GM21619 (cell line): ENCODE data around the gene MYO1B.

Experiments used
- ATAC-seq: cut with Tn5 transposase; IDR thresholded peaks from one replicate; pipeline ENCODE4 v1.9.1; 2021; ENCODE audit not compliant: unreplicated experiment

Gene MYO1B

DNA sequence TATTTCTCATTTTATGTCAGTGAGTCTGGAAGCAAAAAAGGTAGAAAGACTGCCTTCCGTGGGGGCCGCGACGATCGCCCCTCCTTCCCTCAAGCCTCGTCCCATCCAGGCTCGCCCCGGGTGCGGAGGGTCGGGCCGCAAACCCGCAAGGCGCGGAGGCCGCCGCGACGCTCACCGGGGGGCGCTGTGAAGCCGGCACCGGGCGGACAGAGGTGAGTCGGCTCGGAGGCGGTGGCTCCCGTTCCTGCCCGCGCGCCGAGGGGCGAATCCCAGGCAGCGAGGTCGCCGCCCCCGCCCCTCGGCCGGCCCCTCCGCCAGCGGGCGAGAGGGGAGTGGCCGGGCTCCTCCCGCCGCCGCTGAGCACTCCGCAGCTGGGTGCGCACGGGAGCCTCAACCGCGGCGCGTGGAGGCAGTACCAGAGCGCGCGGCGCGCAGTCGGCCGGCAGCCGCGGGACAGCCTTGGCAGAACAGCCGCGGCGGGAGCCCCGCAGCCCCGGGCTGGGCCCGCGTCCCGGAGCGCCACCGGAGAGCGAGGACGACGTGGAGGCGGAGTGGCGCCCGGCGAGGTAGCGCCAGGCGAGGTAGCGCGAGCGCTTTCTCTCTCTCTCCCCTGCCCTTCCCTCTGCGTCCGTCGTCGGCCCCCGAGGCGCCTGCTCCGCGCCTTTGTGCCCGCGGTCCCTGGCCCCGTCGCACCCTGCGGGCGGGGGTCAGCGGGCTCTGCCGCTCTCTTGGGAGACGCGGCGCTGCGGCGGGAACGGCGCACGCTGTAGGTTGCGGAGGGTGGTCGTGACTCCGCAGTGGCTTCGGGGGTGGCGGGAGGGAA is at the start of gene MYO1B:
MYO1B (plus strand) TSS at position 359 of the 823 bp plus-strand sequence. CDS start 31,492 bp downstream, outside the sequence.
- ATAC-seq, result no peak

DNA sequence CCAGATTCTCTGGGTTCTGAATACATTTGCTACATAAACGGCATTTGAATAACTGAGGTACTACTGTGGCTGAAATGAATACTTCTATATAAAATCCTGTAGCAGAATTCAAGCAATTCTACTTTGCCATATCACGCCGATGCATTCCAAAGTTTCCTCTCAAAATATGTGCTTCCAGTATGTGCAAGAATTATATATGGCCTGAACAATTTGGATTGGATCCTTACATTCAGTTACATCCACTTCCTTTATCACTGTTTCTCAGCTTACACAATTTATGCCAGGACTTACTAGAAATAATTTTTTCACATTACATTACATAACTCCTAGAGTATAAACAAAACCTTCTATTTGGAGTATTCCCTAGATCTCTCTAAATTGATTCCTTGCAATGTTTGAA is 48.1 kb upstream of the MYO1B start:
- ATAC-seq, result no peak

DNA sequence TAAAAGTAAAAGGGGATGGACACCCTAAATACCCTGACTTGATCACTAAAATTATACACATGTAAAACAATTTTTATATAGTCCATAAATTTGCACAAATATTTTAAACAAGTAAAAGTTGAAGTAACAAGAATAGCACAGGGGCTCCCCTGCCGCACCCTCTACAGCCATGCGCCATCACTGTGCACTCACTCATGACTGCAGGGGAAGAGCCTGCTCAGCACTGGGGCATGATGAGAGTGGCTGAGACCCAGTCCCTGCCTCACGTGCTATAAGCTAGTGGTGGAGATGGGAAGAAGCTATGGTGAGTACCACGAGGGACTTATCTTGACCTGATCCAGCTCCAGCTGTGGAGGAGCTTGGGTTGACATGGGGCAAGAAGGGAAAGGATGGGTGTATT is 46.9 kb upstream of the MYO1B start:
- ATAC-seq, result no peak

DNA sequence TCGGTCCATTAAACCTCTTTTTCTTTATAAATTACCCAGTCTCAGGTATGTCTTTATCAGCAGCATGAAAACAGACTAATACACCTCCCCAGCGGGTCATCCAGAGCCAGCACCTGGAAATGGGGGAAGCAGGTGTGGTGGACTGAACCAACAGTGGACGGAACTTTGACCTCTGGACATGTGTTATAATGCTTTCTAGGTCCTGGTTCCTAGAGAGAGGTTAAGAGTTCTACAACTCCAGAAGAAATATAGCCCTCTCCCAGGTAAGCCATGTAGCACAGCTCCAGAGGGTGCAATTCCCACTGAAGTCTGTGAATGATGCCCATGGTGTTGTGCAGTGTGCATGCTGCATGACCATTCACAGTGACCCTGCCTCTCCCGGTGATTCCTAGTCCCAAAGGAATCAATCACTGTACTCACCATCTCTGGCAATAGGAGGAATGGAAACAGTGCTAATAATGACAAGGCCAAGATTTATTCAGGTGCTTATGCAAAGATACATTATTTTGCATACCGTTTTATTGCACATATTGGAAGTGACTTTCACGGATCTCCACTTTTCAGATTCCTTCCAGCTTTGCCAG is 45.2 kb upstream of the MYO1B start:
- no peak for ATAC-seq

DNA sequence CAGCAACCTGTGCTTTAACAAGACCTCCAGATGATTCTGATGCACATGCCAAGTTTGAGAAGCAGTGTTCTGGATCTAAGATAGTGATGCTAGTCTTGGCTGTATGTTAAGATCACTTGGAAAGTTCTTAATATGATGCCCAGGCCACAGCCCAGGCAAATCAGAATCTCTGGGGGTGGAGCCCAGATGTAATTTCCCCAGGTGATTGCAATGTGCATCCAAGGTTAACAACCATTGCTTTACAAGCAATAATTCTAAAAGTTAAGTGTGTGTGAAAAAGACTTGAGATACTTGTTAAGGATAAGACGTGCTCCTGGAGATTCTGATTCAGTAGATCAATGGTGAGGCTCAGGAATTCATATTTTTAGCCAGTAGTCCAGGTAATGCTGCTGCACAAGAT is 44.3 kb upstream of the MYO1B start:
- ATAC-seq, result no peak

DNA sequence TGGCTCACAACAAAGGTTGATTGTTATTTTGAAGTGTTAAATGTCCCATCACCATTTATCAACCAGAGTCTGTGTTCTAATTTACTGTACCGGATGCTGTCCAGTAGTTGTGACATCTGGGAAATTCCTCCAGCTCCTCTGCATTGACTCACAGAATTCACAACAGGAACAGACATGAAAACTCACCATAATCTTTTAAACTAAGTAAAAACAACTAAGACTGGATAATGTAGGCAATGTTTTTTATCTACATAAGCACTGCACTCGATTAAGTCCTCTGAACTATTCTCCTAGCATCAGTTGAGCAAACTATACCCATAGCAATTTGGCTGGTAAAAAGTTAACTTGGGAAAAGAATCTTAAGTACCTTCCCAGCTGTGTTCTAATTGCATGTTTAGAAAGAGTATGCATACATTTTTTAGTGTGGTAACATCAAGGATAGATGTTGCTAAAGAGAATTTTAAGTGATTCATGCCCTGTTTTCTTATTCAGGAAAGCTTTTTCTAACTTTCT is 42.9 kb upstream of the MYO1B start:
- ATAC-seq, result no peak

DNA sequence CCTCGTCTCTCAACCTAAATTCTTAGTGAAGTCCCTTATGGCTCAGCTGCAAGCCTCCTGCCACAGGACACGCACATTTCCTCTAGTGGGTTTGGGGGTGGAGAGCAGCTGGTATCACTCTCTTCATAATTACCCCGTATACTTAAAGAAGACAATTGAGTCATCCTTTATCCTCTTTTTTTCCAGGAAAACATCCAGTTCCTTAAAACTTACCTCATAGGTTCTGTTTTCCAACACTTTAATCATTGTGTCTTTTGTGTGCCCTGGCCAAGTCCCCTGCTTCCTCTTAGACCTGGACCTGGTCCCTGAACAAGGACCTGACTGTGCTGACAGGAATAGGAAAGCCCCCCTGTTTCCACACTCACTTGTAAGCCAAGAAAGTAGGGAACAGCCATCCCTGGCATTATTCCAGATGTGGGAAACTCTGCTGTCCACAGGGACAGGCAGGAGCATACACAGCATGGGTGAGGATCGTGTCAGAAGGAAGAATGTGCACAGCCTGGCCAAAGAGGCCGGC is 42.3 kb upstream of the MYO1B start:
- ATAC-seq, result no peak

DNA sequence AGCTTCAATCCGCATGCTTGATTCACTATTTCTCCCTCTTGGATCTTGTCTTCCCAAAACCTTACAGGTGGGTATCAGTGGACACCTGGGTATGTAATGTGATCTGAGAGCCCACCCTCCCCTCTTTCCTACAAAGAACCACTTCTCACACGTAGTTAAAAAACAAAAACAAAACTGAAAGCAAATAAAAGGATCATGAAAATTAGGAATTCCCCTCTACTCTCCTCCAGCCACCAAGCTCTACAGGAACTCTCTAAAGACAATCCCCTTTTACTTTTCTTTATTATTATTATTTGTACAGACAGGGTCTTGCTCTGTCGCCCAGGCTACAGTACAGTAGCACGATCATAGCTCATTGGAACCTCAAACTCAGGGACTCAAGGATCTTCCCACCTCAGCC is 40.8 kb upstream of the MYO1B start:
- ATAC-seq, result no peak

DNA sequence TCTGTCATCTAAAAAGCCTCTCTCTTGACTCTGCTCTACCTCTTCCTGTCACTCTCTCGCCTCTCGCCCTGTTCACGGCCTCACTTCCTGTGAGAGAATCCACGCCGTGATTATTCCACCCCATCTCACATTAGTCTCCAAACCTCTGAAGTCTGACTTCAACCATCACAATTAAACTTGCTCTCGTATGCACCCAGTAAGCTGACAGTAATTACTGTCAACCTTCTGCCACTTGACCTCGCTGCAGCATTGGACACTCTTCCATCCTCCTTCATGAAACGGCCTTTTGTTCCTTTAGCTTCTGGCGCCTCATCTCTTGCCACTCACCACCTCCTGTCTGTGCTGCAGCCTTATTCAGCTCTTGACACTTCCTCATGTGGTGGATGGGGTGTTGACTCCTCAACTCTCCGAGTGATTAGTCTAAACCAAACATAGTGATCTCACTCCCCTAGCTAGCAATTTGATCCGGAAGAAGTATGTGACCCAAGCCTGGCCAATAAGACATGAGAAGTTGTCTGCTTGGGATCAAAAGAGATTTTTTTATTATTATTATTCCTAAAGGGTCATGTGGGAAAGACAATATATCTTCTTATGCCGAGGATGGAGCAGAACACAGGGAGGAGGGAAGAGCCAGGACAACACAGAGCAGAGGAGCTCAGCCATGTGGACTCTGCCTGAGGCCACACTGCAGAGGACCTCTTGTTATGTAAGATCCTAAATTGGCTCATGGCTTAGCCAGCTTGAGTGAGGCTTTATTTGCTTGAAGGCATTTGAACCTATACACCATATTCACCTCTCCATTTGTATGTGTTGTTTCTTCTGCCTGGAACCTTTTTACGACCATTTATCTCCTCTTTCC is 38.4 kb upstream of the MYO1B start:
- ATAC-seq, result no peak

DNA sequence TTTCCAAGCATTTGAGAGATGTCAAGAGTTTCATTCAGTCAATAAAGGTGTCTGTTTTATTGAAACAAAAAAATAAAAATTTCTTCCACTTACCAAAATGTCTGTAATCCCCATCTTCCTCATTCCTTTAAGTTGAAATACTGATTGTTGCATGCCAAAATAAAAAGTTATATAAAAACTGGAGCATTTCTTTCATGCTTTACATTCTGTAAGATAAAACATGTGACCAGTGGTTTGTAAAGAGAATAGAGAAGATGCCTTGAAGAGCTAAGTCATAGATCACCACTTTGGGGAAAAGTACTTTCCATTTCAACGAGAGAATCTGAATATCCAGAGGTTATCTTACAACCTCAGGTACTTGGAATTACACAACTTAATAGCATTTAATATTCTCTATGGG is 35.9 kb upstream of the MYO1B start:
- no peak for ATAC-seq

DNA sequence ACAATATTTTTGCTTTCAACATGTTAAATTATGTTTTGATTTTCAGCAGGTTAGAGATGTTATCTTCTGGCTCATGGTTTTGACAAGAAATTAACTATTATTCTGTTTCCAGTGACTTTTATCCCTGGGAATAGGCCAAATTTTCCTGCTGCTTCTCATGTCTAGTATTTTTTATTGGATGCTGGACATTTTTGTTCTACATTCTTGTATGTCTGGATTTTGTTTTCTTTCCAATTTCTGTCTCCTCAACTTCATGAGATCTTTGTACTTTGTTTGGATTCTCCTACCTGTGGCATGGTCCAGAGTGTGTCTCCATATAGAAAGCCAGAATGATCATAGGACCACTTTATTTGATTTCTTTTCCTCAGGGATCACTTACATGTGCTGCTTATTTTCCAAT is 33.1 kb upstream of the MYO1B start:
- ATAC-seq, result no peak

DNA sequence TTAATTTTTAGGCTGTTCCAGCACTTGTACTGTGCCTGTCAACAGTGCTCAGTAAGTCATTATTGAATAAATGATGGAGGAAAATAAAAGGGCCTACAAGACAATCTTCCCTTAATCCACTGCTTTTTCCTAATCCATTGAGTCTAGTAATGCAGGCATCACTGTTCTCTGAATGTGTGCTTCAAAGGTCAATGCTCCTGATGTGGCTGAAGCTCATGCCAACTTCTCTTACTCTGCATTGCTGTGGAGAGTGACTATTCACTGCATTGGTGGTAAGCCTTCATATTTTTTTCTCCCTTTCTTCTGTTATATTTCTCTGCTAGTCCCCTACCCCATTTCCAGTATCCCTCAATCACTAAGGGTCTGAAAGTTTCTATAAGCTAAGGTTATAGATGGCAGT is 31.9 kb upstream of the MYO1B start:
- ATAC-seq, result no peak

DNA sequence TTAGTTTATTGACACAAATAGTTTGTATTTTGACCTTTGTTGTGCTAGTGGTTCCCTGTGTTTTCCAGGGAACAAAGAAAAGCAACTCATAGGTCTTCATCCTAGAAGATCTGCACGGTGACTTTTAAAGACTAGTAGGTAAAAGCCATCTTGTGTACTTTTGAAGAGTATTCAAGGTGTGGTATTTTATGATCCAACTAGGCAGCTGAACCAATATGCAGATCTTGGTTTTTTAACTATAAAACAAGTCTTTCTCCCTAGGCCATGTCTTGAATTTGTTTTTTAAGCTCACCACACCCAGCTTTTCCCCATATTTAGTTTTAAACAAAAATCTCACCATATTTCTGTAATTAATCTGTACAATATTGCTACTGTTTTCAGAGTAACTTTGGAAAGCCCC is 30.0 kb upstream of the MYO1B start:
- ATAC-seq, result no peak

DNA sequence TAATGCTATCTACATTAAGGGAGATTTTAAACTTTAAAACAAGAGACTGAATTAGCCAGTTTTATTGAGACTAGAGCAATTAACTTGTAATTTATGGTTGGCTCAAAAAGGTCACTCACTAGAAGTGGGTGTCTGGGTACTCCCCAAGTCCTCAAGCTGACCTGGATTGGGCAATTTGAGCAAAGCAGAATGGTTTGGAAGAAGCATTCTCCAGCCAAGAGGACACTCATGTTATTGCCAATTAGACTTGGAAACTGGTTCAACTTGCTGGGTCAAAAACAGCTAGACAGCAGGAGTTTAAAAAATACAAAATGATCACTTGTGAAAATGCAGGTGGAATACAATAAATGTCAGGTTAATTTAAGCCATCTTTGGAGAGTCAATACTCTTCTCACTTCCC is 29.5 kb upstream of the MYO1B start:
- no peak for ATAC-seq

DNA sequence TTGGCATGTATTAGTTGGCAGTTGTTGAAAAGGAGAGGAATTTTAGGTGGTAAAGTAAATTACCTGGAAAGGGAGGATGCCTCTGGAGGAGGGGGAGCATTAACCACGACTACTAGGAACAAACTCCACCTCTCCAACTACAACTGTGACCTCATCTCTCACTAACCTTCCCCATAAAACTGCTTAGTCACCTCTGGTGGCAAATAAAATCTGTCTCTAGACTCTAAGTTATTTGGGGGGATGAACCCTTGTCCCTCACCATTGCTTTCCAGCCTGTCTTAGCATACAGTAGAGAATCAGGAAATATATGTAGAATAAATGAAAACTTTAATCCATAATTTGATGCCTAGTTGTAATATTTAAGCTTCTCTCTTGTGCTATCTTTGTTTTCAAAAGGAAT is 27.6 kb upstream of the MYO1B start:
- no peak for ATAC-seq

DNA sequence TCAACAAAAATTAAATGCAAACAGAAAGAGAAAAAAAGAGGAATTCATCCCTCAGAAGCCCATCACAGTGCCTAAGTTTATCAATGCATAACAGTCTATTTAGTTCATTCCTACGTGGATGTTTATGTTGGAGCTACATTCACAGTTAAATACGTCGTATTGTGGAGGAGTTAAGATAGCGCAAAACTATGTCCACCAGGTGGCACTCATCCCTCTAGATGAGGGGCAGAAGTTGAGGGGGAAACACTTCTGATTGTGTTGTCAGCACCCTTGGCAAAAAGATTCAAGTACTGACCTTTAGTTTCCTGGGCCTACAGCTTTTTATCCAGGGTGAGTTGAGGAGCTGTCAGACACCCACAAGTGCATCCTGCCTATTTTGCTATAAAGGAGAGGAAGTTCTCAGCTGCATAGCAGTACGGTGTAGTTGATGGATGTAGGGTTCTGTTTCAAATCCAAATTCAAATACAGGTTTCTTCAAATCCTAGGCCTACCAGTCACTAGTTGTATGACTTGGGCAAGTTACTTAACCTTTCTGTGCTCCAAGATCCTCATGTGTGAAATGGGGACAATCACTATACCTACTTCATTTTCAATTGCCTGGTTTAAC is 26.8 kb upstream of the MYO1B start:
- peak; percentile 52 for ATAC-seq

DNA sequence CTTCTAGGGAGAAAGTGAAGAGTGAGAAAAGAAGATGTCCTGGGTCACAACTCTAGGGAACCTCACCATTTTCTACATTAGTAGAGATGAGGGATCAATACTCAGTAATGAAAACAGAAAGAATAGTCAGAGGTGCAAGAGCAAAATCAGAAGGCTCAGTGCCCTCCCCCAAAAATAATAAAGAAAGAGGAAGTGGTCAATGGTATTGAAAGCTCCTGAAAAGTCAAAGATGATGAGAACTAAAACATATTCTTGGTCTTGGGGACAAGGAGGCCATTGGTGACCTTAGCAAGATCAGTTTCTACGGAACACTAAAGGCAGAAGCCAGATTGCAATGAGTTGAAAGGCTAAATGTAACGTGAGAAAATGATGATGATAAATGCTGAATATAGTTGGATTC is 24.5 kb upstream of the MYO1B start:
- ATAC-seq, result no peak

DNA sequence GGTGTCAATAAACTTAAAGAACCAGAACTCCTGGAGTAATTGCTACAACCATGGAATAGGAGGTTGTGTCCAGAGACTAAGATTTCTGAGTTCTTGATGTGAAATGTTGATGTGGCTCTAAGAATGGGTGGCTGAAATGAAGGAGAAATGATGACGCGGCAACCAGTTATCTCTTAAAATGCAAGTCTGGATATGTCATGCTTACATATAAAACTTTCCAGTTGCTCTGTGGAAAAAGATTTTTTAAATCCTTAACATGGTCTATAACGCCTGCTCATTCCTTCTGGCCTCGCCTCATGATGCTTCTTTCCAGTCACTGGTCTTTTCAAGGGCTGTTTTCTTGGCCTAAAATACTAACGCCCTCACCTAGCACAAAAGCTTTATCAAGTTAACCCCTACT is 23.5 kb upstream of the MYO1B start:
- no peak for ATAC-seq

DNA sequence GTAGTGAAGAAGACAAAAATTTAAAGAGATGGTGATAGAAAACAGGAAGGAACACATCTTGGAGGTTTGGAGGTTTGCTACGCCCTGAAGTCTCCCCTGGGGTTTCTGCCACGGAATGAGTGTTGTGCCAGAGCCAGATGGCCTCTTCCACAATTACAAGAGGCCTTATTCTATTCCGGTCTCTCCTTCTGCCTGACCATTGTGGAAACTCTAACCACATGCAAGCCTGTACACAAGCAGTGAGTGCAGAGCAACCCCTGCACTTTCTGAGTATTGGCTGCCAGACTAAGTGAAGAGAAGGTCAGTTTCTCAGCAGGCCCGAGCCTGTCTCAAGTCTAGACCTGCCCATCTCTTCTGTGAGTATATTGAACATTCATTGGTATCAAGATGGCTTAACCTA is 22.7 kb upstream of the MYO1B start:
- ATAC-seq, result peak; percentile 42

DNA sequence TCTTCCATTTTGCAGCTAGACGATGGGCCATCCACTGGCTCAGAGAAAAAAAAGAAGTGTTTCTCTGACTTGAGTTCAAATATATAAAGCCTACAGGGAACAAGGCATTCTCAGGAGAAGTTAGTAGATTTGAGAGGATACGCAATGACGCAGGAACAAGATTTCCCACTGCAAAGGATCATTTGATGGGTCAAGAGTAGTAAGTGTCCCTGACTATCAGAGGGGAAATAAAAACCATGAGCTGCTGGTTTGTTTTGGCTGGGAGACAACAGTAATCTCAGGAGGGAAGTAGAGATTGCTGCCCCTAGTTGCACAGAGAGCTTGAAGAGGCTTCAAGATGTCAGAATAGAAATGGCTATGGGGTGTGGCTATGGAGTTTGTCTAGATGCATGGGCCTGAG is 22.3 kb upstream of the MYO1B start:
- no peak for ATAC-seq

DNA sequence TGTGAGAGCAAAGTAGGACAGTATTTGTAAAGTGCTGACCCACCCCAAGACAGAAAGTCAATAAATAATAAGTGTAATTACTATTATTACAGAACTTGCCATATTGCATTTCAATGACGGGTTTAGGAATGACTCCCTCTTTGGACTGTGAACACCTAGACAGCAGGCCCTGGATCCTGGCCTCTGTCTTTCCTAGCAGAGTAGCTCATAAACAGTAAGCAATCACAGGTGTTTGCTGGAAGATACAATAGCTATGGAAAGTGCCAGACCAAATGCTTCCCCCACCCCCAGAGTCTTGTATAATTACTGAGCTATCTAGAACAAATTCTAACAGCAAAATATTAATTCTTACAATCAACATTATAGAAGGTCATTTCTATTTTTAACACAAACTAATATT is 20.1 kb upstream of the MYO1B start:
- no peak for ATAC-seq
